NCI-H526 treated with DMSO at 0.1 percent for 48 hours (cell line): Measurements from ENCODE around the gene TMEM62.

Experiments
- DNase-seq: peaks from one replicate; lab custom pipeline; 2025; lab: John Stamatoyannopoulos, UW

TMEM62 gene

DNA sequence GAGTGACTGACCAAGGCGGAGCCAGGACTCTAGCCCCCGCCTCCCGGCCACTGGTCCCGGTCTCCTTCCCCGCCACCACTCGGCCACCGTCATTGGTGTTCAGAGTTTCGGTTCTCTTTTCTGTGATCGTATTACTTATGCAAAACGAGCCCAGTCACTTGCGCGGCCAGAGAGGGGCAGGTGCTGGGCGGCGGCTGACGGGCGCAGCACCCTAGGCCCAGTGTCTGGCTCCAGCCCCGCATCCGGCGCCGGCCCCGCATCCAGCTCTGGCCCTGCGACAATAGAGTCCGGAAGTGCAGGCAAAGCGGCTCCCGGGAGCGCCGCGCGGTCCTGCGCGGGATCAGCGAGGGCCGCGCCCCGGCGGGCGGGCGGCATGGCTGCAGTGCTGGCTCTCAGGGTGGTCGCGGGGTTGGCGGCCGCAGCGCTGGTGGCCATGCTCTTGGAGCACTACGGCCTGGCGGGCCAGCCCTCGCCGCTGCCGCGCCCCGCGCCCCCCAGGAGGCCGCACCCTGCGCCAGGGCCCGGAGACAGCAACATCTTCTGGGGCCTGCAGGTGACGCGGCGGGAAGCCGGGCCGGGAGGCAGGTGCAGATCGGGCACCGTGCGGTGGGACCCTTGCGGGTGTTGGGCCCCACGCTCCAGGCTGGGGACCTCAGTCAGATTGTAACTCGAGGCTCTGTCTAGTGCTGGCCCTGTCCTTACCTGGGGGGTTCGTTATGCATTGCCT lies at the start of gene TMEM62:
TSS of gene TMEM62 (plus strand) at position 157 of the 727 bp plus-strand sequence. CDS start at position 374, 217 bp downstream.
- DNase-seq = peak; percentile 83

DNA sequence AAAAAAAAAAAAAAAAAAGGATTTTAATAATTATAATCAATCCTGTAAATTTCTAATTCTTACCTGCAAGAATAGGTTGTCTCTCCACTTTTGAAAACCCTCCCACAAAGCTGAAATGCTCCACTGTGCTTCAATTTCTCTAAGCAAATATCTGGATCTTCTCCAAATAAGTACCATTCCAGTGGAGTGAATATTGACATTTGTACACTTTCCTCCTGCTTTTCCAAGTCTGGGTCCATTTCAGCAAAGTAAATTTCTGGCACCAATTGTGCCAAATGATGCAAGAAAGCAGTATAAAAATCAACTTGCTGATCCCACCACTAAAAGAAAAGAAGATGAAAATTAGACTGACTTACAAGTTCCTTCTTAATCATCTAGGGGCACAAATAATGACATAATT lies 47.5 kb upstream of the TMEM62 start:
- no peak for DNase-seq

DNA sequence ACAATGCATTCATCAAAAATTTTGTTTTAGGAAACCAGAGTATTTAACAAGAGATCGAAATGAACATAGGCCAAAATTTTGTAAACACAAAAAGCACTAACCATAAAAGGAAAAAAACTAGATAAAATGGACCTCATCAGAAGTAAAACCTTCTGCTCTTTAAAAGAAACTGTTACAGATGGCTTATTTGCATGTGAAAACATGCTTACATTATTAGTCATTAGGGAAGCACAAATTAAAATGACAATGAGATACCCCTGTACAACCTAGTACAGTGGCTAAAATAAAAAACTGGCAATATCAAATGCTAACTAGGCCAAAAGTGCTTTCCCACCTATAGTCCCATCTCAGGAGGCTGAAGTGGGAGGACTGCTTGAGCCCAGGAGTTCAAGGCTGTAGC lies 46.8 kb upstream of the TMEM62 start:
- DNase-seq = no peak

DNA sequence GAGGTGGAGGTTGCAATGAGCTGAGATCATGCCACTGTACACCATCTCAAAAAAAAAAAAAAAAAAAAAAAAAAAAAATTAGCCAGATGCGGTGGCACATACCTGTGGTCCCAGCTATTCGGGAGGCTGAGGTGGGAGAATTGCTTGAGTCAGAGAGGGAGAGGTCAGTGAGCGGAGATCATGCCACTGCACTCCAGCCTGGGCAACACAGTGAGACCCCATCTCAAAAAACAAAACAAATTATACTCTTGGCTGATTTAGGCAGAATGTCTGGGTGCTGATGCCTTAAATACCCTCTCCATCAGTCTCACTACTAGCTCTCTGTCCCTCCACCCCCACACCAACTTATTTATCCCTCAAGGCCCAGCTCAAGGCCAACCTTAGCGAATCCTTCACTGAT lies 41.5 kb upstream of the TMEM62 start:
- DNase-seq = no peak

- no peak for DNase-seq
These were observed 40.4 kb upstream of the TMEM62 start for GRCh38 chr15:43093026-43093425.

GRCh38 chr15:43094416-43095030 lies 38.9 kb upstream of the TMEM62 start:
- DNase-seq = no peak

- no peak for DNase-seq
These were observed 38.1 kb upstream of the TMEM62 start for GRCh38 chr15:43095243-43095642.

GRCh38 chr15:43095708-43096347 lies 37.6 kb upstream of the TMEM62 start:
- DNase-seq = no peak

DNA sequence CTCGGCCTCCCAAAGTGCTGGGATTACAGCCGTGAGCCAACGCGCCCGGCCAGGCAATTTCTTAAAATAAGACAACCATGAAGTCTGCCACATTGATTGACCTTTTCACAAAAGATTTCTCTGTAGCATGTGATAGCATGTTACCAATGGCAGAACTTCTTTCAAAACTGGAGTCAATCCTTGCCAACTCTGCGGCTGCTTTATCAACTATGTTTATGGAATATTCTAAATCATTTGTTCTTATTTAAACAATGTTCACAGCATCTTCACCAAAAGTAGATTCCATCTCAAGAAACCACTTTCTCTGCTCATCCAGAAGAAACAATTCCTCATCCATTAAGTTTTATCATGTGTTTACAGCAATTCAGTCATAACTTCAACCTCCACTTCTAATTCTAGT lies 37.0 kb upstream of the TMEM62 start:
- DNase-seq = no peak

GRCh38 chr15:43099105-43099845 lies 34.1 kb upstream of the TMEM62 start:
- no peak for DNase-seq

DNA sequence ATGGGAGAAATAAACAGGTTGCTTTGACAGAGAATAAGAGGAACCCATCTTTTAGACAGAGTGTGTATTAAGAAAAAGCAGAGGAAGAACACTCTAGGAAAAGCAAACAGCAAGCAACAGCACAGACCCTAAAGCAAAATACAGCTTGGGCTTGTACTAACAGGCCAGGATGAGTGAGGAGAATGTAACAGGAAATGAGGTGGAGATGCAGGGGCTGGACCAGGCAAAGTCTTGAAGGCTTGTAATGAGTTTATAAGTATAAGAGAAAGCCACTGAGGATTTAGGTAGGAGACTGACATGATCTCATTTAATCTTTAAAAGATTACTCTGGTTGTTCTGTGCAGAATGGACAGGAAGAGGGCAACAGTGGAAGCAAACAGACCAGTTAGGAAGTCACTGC lies 32.4 kb upstream of the TMEM62 start:
- no peak for DNase-seq

GRCh38 chr15:43102187-43102586 lies 31.2 kb upstream of the TMEM62 start:
- no peak for DNase-seq

GRCh38 chr15:43103907-43104306 lies 29.5 kb upstream of the TMEM62 start:
- DNase-seq = no peak

DNA sequence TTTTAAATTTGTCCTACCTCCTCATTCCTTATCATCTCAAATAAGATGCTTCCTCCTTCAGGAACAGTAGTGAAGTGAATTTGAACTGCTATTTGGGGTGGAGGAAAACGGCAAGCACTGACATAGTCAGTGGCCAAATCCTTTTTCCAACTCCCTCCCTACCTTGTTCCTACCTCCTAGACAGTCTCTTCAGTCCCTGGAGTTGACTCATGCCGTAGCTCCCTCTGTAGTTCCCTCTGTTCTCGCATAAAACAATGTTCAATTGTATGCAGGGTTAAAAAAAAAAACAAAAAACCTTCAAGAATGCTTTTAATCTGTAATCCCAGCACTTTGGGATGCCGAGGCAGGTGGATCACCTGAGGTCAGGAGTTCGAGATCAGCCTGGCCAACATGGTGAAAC lies 29.0 kb upstream of the TMEM62 start:
- DNase-seq = no peak

GRCh38 chr15:43105077-43105736 lies 28.2 kb upstream of the TMEM62 start:
- peak; percentile 16 for DNase-seq

DNA sequence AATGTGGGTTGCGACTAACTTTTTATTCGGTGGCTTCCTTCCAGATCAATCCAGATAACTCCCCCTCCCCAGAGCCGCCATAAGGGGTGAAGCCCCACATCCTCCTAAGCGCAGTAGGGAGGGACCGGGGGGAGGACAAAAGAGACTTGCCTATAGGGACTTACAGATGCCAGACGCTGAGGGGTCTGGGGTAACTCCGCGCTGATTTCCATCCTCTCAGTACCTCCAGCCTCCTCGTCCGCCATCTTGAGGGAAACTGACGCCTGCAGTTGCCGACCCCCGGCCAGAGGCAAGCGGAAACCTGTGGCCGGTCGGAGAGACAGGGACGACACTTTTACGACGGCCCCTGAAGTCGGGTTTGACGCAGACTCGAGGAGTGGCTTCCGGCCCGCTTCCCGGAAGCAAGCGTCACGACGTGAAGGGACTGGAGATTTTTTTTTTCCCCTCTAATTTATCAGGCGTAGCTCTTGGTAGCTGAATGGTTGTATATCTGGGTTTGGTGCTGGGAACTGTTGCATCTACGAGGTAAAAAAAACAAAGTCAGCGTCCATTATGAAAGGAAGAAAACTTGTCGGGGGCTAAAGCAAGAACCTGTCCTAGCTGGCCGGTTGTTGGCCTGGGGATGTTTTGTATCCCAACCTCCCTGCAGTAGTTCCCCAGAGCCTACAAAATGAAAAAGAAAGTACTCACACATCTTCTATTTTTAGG lies 27.5 kb upstream of the TMEM62 start, which contains the start of gene UBR1:
TSS of gene UBR1 (minus strand) at position 261 of the 708 bp plus-strand sequence. CDS start at position 245, 16 bp downstream.
- DNase-seq = peak; percentile 84

DNA sequence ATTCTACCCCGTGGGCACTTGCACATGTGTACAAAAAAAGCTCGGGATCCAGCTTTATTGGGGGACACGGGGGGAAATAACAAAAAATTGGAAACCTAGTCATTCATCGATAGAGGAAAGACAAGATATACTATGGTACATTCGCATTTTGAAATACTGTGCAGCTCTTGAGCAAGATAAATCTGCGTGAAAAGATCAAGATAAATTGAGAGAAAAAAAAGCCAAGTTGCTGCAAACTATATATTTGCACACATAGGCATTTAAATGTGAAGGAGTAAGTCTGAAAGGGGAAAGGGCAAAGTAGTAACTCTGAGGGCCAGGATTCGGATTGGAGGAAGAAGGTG lies 26.9 kb upstream of the TMEM62 start:
- no peak for DNase-seq

DNA sequence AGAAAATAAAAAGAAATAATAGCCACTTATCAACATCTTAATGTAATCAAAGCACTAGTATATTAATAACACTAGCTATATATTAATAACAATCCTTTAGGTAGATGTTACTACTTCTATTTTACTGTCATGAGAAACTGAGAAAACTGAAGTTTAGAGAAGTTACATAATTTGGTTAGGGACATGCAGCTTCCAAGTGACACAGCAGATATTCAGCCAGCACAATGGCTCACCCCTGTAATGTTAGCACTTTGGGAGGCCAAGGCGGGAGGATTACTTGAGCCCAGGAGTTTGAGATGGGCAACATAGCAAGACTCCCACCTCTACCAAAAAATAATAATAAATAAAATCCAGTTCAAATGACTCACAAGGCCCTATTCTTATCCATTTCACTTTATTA lies 25.6 kb upstream of the TMEM62 start:
- no peak for DNase-seq

DNA sequence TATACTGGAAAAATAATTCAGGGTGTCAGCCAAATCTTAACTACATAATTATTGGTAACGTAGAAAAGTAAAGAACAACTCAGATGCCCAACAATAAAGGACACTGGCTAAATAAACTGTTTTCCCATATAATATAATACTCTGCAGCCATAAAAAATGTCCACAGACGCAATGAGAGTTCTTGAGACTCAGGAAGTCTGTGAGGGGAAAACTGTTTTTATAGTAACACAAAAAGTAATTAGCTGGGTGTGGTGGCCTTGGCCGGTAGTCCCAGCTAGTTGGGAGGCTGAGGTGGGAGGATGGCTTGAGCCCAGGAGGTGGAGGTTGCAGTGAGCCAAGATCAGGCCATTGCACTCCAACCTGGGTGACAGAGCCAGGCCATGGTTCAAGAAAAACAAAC lies 22.0 kb upstream of the TMEM62 start:
- no peak for DNase-seq

GRCh38 chr15:43118286-43118685 lies 15.1 kb upstream of the TMEM62 start:
- no peak for DNase-seq

- DNase-seq = no peak
These were observed 14.6 kb upstream of the TMEM62 start for GRCh38 chr15:43118829-43119228.
